ENCODE results near the gene MTIF3. TPM values are rescaled to one million over a fixed set of nuclear protein-coding genes. Genes with fewer than 3 reads are reported as not detected.
A peak's percentile ranks its signal among the peaks of the same experiment; 100 is the strongest.

Gene MTIF3
- total and polyA plus RNA-seq, 8 donors, result 20.5 to 139 (median 80.1) TPM

DNA sequence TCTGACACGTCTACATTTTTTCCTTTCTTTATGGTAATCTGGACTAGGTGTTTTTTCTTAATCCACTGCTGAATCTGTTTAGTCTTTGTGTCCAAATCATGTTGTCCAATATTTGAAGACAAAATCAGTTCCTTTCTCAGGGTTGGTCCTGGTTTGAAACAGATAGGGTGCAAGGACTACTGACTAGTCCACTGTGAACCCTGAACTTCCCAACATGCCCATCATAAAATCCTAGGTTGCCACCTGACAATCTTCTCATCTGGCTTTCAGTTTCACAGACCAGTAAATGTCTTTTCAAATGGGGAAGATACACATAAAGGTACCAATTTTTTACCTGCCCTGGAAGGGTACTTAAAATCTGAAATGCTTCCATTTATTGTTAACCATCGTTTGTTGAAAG lies 13.2 kb downstream of the MTIF3 start:
- DNase-seq, result no peak
- 80 to 94% (median 86%) methylated on average over 2 of the region's 2 CpGs for WGBS, 5 donors
- intact Hi-C loops (cut with DNase I; ENCODE audit: low total_unique reads), result no loop called here
- no peak for TF ChIP-seq POLR2AphosphoS5 (IDR thresholded peaks at IDR 0.05)
- no peak overlapping the region for H3K27ac ChIP-seq
- H3K4me3 ChIP-seq, result no peak overlapping the region
- H3K36me3 ChIP-seq, result peaks cover 38 to 95% (median 89%) of the 10 kb centered on the region in 4 donors
- H3K4me1 ChIP-seq, result peaks cover 0 to 10% (median 2%) of the 10 kb centered on the region in 4 donors
- no peaks in the 10 kb centered on the region for H3K27me3 ChIP-seq
- H3K9me3 ChIP-seq, result no peaks in the 10 kb centered on the region

DNA sequence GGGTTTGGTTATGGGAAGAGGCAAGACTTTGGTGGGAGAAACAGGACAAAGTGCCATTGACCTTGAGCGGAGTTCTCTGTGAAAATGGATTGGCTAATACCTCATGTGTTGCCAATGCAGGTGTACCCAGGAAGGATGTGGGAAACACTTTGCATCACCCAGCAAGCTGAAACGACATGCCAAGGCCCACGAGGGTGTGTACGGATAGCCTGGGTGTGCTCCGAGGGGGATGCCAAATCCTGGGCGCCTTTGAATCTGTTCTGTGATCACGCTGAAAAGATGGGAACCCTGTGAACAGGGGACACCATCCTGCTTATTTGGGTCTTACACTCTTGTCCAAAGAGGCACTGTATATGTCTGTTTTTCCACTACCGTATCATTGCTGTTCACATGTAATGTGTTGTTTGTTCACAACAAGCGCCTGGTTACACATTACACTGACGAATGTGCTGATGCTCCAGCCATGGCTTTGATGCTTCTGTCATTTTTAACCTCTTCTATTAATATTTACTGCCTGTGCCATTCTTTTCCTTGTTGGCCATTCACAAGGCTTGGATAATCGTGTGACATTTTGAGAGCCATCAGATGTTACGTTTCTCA lies 17.7 kb downstream of the MTIF3 start:
- H3K27me3 ChIP-seq, result no peaks in the 10 kb centered on the region
- no peaks in the 10 kb centered on the region for H3K9me3 ChIP-seq
- H3K36me3 ChIP-seq, result peaks cover 62 to 97% (median 96%) of the 10 kb centered on the region in 4 donors
- DNase-seq, result no peak
- TF ChIP-seq POLR2A (IDR thresholded peaks at IDR 0.05) (no peak), EP300 (IDR thresholded peaks at IDR 0.05) (no peak), POLR2AphosphoS5 (IDR thresholded peaks at IDR 0.05) (no peak)
- TF ChIP-seq, protein P1, sequence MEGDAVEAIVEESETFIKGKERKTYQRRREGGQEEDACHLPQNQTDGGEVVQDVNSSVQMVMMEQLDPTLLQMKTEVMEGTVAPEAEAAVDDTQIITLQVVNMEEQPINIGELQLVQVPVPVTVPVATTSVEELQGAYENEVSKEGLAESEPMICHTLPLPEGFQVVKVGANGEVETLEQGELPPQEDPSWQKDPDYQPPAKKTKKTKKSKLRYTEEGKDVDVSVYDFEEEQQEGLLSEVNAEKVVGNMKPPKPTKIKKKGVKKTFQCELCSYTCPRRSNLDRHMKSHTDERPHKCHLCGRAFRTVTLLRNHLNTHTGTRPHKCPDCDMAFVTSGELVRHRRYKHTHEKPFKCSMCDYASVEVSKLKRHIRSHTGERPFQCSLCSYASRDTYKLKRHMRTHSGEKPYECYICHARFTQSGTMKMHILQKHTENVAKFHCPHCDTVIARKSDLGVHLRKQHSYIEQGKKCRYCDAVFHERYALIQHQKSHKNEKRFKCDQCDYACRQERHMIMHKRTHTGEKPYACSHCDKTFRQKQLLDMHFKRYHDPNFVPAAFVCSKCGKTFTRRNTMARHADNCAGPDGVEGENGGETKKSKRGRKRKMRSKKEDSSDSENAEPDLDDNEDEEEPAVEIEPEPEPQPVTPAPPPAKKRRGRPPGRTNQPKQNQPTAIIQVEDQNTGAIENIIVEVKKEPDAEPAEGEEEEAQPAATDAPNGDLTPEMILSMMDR (IDR thresholded peaks at IDR 0.05), result no peak
- intact Hi-C loops (cut with DNase I; ENCODE audit: low total_unique reads), result no loop called here
- peak overlapping the region in 1 of 5 donors; percentile 5 for H3K27ac ChIP-seq
- no peak overlapping the region for H3K4me3 ChIP-seq
- WGBS, 5 donors, result 74 to 87% (median 79%) methylated on average over 12 of the region's 12 CpGs
- H3K4me1 ChIP-seq, result peaks cover under 1 to 22% (median 8%) of the 10 kb centered on the region in 4 donors

DNA sequence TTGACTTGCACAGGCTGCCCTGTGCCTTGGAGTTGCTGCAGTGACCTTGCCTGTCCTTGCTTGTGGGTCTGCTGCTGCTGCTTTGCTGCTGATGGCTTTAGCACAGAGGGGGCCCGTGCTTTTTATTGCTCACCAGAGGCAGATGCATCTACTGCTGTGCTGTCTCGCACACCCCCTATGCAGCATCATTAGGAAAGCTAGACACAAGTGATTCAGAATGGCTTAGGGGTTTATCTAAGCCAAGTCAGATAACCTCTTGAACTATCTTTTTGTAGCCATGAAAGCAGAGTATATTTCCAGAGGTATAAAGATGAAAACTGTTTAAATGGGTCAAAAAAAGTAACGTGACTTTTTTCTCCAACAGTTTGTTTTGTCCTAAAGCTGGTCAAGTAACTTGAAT lies 18.2 kb downstream of the MTIF3 start:
- Histone ChIP-seq H3K27ac (peak overlapping the region in 1 of 5 donors; percentile 5), H3K4me1 (peaks cover 6 to 27% (median 13%) of the 10 kb centered on the region in 4 donors), H3K27me3 (no peaks in the 10 kb centered on the region), H3K36me3 (peaks cover 62 to 99% (median 95%) of the 10 kb centered on the region in 4 donors), H3K4me3 (no peak overlapping the region), H3K9me3 (no peaks in the 10 kb centered on the region)
- WGBS, 5 donors, result 83 to 90% (median 85%) methylated on average over 2 to 3 of the region's 3 CpGs
- intact Hi-C loops (cut with DNase I; ENCODE audit: low total_unique reads), result no loop called here
- TF ChIP-seq, protein P1 (IDR thresholded peaks at IDR 0.05), result no peak
- TF ChIP-seq POLR2AphosphoS5 (IDR thresholded peaks at IDR 0.05) (no peak), POLR2A (IDR thresholded peaks at IDR 0.05) (no peak), EP300 (IDR thresholded peaks at IDR 0.05) (no peak)
- DNase-seq, result no peak

DNA sequence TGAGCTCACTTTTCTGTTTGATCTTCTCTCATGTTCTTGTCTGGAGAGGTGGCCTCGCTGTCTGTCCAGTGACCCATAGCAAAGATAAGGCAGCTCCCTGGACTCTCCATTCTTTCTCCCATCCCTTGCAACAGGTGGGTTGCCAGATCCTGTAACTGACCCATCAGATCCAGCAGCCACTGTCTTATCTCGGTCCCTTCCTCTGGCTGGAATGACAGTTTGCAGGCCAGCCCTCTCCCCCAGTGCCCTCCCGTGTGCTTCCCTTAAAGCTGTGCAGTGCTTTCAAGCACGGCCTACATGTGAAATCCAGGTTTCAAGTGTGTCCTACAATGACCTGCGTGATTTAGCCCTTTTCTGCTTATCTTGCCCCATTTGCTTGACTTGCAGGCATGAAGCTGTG lies 22.2 kb downstream of the MTIF3 start:
- intact Hi-C loops (cut with DNase I; ENCODE audit: low total_unique reads), result no loop called here
- Histone ChIP-seq H3K9me3 (no peaks in the 10 kb centered on the region), H3K4me3 (no peak overlapping the region), H3K4me1 (peaks cover 38 to 59% (median 43%) of the 10 kb centered on the region in 4 donors), H3K36me3 (peaks cover 30 to 60% (median 58%) of the 10 kb centered on the region in 4 donors), H3K27ac (peak overlapping the region in 3 of 5 donors; percentile 93 to 96 (median 94)), H3K27me3 (no peaks in the 10 kb centered on the region)
- 86 to 94% (median 88%) methylated on average over 4 to 5 of the region's 5 CpGs for WGBS, 5 donors
- TF ChIP-seq POLR2A (IDR thresholded peaks at IDR 0.05), result no peak
- TF ChIP-seq EP300 (IDR thresholded peaks at IDR 0.05), result no peak
- TF ChIP-seq, protein P1 (IDR thresholded peaks at IDR 0.05), result no peak
- no peak for TF ChIP-seq POLR2AphosphoS5 (IDR thresholded peaks at IDR 0.05)
- no peak for DNase-seq

- no peaks in the 10 kb centered on the region for H3K9me3 ChIP-seq
- intact Hi-C loops (cut with DNase I; ENCODE audit: low total_unique reads), result no loop called here
- TF ChIP-seq POLR2A (IDR thresholded peaks at IDR 0.05), result no peak
- TF ChIP-seq, protein P1 (IDR thresholded peaks at IDR 0.05), result no peak
- TF ChIP-seq EP300 (IDR thresholded peaks at IDR 0.05), result no peak
- no peak for TF ChIP-seq POLR2AphosphoS5 (IDR thresholded peaks at IDR 0.05)
- WGBS, 5 donors, result 69 to 93% (median 88%) methylated on average over 2 of the region's 2 CpGs
- H3K27me3 ChIP-seq, result no peaks in the 10 kb centered on the region
- H3K27ac ChIP-seq, result peak overlapping the region in 4 of 5 donors; percentile 93 to 96 (median 94)
- peaks cover 30 to 55% (median 52%) of the 10 kb centered on the region in 4 donors for H3K36me3 ChIP-seq
- H3K4me1 ChIP-seq, result peaks cover 38 to 59% (median 43%) of the 10 kb centered on the region in 4 donors
- no peak for DNase-seq
- H3K4me3 ChIP-seq, result peak overlapping the region in 1 of 4 donors; percentile 80
These were observed 22.7 kb downstream of the MTIF3 start for GRCh38 chr13:27427641-27428040.
